ENCODE results near the gene FGF14.
A peak's percentile ranks its signal among the peaks of the same experiment; 100 is the strongest.

FGF14 gene

GRCh38 chr13:101792189-101792588 is 609.7 kb downstream of the FGF14 start:
- DNase-seq (ENCODE audit: low spot score): no peak

- peak; percentile 71 for DNase-seq (ENCODE audit: low spot score)
Measured at GRCh38 chr13:101785858-101786257, 616.0 kb downstream of the FGF14 start.

DNA sequence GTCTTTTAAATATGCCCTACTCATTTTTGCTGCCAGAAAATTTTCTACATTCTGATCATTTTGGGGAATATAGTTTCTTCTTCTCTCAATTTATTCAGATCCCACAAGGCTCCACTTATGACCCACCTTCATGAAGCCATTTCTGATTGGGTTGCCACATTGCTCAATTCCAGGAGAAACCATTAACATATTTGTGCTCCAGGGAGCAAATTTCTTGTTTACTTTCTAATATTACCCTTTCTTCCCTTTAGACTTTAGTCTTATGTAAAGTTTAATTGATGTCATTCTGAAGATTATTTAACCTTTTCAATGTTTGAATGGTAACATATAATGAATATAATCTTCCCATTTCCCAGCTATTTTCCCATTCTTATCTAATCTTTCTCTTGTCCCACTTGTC is 617.5 kb downstream of the FGF14 start:
- DNase-seq (ENCODE audit: low spot score): no peak

DNA sequence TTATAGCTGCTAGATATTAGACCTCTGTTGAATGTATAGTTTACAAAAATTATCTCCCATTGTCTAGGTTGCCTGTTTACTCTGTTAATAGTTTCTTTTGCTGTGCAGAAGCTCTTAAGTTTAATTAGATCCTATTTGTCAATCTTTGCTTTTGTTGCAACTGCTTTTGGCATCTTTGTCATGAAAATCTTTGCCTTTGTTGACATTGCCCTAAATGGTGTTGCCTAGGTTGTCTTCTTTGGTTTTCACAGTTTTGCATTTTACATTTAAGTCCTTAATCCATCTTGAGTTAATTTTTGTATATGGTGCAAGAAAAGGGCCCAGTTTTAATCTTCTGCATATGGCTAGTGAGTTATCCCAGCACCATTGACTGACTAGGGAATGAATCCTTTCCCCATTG is 618.3 kb downstream of the FGF14 start:
- no peak for DNase-seq (ENCODE audit: low spot score)

- no peak for DNase-seq (ENCODE audit: low spot score)
Measured at GRCh38 chr13:101780211-101780610, 621.6 kb downstream of the FGF14 start.

- DNase-seq (ENCODE audit: low spot score): no peak
Measured at GRCh38 chr13:101779147-101779546, 622.7 kb downstream of the FGF14 start.

DNA sequence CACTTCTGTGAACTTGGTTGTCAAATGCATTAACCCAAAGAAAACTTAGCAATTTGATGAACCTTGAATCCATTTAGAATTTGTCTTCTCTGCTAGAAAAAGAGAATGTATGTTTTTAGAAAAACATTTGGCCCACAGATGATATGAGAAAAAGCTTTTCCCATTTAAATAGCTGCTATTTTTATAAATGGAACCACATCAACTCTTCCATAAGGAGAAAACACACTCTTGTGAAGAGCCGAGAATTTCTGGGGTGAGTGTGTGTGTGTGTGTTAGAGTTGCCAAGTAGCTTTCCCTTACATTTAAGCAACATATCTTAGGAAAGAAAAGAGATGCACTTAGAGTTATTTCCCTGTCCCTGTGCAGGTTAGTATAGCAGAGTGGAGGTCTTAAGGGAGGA is 626.6 kb downstream of the FGF14 start:
- no peak for DNase-seq (ENCODE audit: low spot score)

GRCh38 chr13:101774393-101774792 is 627.5 kb downstream of the FGF14 start:
- no peak for DNase-seq (ENCODE audit: low spot score)

DNA sequence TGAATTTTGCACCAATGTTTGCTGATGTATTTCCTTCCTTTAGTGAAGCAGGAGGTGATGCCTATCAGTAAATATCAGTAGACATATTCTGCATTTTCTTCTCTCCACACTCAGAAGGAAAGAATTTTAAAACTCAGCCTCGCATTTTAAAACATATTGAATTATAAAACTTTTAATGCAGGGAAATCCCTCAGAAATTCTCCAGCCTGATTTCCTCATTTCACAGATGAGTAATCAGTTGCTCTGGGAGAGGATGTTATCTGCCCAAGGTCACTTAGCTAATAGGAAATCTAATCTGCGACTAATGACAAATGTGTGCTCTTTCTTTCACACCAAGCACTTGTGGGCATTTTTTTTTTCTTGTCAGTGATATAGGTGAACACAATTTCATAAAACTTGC is 628.8 kb downstream of the FGF14 start:
- no peak for DNase-seq (ENCODE audit: low spot score)

- no peak for DNase-seq (ENCODE audit: low spot score)
Measured at GRCh38 chr13:101767131-101767530, 634.7 kb downstream of the FGF14 start.

- DNase-seq (ENCODE audit: low spot score): no peak
Measured at GRCh38 chr13:101763191-101763590, 638.7 kb downstream of the FGF14 start.

DNA sequence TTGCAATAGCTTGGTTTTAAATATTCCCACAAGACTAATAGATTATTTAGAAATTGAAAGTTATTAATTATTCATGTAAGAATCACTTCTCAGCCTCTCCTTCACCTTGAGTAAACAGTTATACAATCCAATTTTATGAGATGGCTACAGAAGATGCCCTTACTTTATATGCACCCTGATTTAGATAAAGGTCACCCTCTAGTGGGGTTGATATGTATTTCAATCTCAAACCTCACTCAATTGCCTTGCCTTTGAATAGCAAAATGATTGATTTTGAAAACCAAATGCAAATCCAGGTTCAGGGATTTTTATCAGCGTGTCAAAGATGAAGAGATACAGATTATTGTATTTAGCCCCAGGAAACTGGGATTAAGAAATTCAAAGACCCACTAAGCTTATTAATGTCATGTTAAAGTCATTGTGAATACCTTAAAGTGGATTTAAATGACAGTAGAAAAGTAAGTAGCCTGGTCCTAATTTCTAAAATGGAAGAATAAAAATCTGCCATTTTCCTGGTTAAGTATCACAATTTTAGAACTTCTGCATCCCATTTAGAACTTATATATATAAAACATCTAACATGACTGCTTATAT is 644.3 kb downstream of the FGF14 start:
- peak; percentile 29 for DNase-seq (ENCODE audit: low spot score)

GRCh38 chr13:101755228-101755887 is 646.5 kb downstream of the FGF14 start:
- no peak for DNase-seq (ENCODE audit: low spot score)

- no peak for DNase-seq (ENCODE audit: low spot score)
Measured at GRCh38 chr13:101752432-101752831, 649.4 kb downstream of the FGF14 start.

DNA sequence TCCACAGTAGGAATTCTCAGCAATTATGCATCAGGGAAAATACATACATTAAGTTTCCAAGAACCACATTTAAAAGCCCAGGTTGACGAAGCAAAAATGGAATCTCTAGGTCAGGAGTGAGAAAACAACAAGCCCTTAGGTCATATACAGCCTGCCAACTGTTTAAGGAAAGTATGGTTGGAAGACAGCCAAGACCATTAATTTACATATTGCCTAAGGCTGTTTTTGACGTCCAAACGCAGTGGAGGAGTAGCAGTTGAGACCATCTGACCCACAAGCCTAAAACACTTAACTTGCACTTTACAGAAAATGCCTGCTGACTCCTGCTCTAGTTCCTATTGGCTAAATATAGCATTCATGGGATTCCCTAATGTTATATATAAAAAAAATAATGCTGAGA is 650.4 kb downstream of the FGF14 start:
- DNase-seq (ENCODE audit: low spot score): no peak

- DNase-seq (ENCODE audit: low spot score): no peak
Measured at GRCh38 chr13:101749584-101749983, 652.3 kb downstream of the FGF14 start.

DNA sequence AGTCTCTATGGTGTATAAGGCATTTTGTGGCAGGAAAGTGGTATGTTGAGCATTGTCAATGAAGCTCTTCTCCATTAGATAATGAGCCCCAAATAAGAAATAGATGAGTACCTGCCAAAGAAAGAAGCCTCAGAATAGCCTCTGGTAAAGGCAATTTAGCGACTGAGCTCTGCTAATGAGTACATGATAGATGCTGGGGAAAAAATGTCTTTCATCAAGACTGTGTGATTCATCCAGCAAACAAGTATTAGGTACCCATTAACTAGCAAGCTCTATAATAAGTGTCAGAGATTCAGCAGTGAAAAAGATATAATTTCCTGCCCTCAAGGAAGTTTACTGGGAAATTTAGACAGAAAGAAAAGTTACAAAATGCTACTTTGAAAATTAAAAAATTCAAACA is 654.8 kb downstream of the FGF14 start:
- no peak for DNase-seq (ENCODE audit: low spot score)

DNA sequence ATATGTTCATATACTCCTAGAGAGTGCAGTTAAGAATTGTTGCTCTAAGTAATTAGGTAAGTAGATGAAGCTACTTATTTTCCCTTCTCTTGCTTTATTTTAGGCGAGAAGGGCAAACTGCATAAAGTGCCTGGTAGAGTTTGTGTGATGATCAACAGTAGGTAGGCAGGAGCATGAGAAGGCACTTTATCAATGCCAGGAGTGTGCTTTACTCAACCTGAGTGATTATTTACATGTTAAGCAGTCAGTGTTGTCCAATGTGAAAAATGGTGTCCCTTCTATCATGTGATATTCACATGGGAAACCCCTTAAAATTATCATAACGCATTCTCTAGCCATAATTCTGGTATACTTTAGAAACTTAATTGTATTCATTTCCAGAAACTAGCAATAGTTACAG is 655.3 kb downstream of the FGF14 start:
- no peak for DNase-seq (ENCODE audit: low spot score)

DNA sequence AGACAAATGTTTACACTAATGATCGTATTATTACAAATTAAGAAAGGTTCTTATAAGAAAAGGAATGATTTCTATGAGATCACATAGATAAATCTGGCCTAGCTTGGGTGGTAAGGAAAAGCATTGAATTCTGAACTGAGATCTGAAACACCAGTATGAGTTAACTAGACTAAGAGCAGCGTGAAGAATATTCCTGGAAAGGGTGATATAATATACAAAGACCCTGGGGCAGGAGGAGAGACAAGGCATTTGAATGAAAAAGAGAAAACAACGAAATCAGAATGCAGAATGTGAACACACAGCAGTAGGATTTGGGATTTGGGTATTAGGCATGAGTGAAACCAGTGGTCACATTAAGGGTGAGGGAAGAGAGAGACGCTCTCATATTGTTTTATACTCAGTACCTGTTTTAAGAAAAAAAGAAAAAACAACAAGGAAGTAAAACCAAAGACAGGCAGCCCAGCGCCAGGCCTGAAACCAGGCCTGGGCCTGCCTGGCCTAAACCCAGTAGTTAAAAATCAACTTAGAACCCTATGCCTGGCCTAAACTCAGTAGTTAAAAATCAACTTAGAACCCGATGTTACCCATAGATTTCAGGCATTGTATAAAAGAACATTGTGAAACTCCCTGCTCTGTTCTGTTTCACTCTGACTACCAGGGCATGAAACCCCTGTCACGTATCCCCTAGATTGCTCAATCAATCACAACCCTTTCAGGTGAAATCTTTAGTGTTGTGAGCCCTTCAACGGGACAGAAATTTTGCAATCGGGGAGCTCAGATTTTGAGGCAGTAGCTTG is 662.3 kb downstream of the FGF14 start:
- no peak for DNase-seq (ENCODE audit: low spot score)

- no peak for DNase-seq (ENCODE audit: low spot score)
Measured at GRCh38 chr13:101738336-101738735, 663.5 kb downstream of the FGF14 start.

GRCh38 chr13:101736566-101736965 is 665.3 kb downstream of the FGF14 start:
- DNase-seq (ENCODE audit: low spot score): no peak

- no peak for DNase-seq (ENCODE audit: low spot score)
Measured at GRCh38 chr13:101730420-101731000, 671.3 kb downstream of the FGF14 start.

DNA sequence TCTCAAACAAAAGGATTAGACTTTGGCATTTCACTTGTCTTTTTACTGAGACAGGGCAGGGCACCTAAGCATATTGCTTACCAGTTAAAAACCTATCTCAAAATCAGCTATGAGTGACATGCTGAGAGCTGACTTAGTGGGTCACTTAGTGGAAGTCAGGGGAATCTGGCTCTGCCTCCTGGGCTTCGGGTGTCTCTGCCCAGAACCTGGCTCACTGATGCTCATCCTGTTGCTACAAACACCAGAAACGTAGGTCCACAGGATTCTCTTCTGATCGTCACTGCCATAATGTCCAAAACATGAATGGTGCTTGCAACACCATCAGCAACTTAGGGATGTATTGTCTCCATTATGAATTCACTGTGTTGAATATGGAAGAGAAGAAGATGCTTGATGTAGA is 673.2 kb downstream of the FGF14 start:
- no peak for DNase-seq (ENCODE audit: low spot score)
